HG02623 (cell line): Measurements from ENCODE around the gene ATP6AP1.

ENCODE experiments used
- ATAC-seq: cut with Tn5 transposase; IDR thresholded peaks from one replicate; pipeline ENCODE4 v1.9.1; 2021; ENCODE audit warnings: moderate library complexity; ENCODE audit not compliant: unreplicated experiment

Gene ATP6AP1

DNA sequence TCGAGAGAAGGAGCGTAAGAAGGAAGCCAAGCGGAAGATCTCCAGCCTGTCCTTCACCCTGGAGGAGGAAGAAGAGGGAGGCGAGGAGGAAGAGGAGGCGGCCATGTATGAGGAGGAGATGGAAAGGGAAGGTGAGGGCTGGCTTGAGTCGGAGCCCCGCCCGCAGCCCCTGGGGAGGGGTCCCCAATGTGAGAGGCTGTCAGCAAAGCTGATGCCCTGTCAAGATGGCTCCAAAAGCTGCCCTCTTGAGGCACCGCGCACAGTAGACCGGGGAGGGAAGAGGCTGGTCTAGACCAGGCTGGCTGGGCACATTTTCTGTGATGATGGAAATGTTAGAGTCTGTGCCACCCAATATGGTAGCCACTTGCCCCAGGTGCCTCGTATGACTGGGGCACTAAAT, 18.0 kb downstream of the ATP6AP1 start:
- ATAC-seq = no peak

DNA sequence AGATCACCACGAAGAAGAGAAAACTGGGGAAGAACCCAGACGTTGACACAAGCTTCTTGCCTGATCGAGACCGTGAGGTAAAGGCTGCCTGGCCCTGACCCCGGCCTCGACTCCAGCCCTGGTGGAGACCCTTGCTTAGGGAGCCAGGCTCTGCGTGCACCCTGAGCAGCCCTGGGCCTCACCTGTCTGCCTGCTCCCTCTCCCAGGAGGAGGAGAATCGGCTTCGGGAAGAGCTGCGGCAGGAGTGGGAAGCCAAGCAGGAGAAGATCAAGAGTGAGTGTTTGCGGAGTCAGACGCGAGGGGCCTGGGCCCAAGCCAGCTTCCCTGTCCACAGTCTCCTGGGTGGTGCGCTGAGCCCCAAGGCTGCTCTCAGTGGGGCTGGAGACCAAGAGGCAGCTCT, 20.0 kb downstream of the ATP6AP1 start:
- no peak for ATAC-seq

DNA sequence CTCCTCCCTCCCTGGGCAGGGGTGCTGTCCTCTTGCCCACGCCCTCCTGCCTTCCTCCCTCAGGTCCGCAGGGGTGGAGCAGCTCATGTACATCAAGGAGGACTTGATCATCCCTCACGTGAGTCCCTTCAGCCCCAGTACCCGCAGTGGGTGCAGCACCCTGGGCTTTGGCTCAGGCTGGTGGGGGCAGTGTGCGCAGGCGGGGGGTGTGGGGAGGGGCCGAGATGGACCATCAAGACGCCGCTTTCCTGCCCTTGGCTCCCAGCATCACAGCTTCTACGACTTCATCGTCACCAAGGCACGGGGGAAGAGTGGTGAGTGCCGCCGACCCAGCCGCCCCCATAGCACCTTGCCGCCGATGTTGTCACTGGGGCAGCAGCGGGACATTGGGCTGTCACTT, 21.1 kb downstream of the ATP6AP1 start:
- ATAC-seq = no peak

DNA sequence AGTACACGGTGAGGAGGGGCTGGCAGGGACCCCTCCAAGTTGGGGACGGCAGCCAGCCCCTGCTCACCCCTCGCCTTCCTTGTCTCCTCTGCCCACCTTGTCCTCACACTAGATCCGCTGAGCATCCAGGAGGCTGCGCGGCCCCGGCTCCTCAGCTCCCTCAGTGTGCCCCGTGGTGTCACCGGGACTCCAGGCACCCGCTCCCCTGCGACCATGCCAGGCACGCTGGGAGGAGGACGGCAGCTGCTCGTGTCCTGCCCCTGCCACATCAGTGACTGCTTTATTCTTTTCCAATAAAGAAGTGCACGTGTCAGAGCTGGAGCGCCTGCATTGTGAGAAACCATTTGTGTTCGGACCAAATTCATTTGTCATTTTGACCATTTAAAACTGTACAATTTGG, 21.8 kb downstream of the ATP6AP1 start:
- ATAC-seq = no peak

DNA sequence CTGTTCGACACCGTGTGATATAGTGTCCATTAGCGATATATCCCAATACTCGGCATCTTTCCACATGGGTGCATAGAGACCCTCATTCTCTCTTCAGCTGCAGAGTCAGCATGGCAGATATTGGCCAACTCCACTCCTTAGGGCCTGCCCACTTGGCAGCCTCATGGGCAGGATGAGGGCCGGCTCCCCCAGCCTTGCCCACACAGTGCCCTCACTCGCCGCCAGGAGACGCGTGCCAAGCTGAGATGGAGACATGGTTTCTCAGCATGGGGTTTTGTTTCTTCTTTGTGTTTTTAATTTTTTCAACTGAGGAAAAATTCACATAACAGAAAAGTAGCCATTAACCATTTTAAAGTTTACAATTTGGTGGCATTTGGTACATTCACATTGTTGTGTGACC, 24.3 kb downstream of the ATP6AP1 start:
- ATAC-seq = no peak

DNA sequence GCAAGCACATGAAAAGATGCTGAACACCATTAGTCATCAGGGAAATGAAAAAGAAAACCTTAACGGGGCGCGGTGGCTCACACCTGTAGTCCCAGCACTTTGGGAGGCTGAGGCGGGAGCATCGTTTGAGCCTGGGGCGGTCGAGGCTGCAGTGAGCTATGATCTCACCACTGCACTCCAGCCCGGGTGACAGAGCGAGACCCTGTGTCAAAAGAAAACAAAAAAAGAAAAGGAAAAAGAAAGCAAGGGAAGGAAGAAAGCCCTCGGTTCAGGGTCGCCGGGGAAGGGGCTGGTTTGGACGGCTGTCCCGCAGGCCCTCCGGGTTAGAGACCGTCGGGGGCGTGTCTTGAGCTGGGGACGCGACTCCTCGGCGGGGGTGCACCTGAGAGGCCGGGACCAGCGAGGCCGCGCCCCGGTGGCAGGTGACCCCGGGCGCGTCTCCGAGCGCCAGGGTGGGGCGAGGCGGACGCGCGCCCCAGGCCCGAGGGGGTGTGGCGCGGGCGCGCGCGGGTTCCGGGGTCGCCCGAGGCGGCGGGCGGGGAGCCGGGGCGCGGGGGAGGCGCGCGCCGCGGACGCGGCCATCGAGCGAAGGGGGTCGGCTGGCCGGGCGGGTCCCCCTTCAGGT, 29.1 kb downstream of the ATP6AP1 start:
- ATAC-seq = peak; percentile 47

DNA sequence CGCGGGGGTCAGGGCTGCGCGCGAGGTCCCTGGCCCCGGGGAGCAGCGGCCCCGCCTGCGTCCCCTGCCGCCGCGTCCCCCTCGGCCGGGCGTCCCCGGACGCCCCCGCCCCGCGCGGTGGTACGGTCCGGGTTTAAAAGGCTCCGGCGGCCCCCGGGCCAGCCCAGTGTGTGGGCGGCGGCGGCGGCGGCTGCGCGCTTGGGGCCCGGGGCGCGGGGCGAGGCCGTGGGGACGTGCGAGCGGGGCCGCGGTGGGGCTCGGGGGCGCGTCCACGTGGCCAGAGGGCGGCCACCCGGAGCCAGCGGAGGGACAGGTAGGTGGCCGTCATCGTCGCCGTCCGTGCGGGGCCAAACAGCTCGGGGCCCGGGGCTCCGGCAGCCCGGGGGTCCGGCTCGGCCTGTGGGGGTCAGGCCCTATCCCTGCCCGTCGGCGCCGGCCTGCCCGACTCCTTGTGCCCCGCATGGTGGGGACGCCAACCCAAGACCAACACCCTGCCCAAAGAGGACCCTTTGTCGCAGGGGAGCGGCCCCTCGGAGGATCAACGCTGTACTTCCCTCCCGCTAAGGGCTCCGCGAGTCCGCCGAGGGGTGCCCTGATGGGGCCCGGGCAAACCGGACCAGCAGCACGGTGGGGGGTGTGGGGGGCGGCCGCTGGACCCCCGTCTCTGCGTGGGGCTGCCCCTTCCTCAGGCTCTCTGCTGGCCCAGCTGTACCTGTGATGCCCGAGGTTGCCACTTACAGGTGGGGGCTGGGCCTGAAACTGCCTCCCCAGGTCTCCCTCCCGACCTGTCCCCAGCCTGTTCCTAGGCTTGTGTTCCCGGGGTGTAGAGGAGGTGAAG, 29.9 kb downstream of the ATP6AP1 start, which contains the start of gene PLXNA3:
Gene PLXNA3 (plus strand): TSS at position 166 of the 838 bp plus-strand sequence. CDS start 1,903 bp downstream, outside the sequence.
- ATAC-seq = peak; percentile 40

DNA sequence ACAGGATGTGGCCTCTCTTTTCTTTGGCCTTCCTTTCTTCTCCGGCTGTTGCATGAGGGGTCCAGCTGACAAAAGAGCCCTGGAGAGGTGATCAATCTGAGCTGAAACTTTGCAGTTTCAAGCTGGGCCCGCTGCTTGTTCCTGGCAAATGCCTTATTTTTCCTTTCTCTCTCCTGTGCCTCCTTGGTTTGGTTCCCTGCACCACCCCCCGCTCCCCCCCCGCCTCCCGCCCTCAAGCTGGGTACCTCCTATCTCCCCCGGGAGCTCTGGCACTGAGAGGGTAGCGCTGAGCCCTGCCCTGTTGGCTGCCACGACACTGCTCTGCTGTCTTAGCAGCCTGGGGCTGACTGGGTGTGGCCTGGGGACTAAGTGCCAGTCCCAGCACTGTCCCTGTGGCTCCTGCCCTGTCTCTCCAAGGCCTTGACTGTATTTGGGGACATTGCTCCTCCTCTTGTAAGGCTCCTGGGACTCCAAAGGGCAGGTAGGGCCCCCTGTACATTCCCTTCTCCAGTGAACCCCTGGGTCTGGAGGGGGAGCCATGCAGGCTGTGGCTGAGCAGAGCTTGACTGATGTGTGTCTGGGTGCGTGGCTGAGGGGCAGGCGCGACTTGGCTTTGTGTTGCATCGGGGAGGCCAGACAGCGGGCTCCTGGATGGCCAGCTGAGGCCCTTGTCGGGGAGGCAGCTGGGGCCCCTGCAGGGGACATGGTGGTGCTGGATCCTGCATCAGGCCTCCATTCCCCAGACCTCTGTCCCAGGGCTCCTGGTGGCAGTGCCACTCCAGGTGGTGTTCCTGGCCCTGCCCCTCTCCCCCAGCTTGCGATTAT, 30.7 kb downstream of the ATP6AP1 start:
- ATAC-seq = no peak

DNA sequence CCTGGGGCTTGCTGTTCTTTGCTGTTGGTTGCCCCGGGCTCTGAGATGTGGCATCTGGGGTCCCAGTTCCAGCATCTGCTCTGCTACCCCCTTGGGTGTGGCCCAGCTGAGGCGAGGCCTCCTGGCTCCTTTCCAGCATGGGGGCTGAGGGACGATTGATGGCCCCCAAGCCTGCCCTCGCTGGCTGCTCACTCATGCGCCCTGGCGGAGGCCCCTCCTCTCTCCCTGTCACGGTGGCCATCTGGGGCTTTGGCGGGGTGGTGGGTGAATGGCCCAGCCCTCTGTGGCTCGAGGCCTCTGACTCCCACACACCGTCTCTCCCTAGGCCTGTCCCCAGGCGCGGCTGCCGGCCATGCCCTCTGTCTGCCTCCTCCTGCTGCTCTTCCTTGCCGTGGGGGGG, 31.4 kb downstream of the ATP6AP1 start:
- ATAC-seq = no peak

DNA sequence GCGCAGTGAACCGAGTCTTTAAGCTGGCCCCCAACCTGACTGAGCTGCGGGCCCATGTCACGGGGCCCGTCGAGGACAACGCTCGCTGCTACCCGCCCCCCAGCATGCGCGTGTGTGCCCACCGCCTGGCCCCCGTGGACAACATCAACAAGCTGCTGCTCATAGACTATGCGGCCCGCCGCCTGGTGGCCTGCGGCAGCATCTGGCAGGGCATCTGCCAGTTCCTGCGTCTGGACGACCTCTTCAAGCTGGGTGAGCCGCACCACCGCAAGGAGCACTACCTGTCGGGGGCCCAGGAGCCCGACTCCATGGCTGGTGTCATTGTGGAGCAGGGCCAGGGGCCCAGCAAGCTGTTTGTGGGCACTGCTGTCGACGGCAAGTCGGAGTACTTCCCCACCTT, 31.8 kb downstream of the ATP6AP1 start:
- ATAC-seq = no peak

DNA sequence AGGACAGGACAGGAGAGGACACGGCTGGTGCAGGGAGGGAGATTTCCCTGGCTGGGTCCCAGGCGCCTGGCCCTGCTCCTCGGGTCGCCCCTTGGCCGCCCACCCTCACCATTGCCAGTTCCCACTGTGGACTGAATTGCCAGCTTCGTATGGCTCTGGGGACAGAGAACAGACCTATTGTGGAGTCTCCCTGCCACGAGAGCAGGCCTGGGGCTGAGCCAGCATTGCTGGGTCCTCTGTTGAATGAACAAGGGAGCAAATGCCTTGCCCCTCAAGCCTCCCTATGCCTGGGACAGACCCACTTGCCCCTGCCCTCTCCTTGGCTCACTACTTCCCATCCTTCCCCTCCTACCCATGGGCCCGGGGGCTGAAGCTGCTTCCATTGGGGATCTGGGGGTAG, 33.9 kb downstream of the ATP6AP1 start:
- ATAC-seq = no peak

DNA sequence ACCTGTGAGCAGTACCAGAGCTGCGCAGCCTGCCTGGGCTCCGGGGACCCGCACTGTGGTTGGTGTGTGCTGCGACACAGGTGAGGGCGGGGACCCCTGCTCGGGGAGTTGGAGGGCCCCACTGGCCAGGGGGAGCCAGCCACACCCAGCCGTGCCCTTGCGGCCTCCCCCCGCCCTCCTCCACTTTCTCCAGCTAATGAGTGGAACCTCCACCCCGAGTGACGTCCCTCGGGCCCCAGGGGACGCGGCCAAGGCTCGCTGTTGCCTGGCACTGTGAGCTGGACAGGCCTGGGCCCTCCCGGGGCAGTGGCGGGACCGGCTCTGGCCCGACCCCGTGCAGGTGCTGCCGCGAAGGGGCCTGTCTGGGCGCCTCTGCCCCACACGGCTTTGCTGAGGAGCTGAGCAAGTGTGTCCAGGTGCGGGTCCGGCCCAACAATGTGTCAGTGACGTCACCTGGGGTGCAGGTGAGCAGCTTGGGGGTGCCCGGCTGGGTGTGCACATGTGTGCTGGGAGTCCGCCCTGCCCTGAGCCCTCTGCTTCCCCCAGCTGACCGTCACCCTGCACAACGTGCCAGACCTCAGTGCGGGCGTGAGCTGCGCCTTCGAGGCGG, 35.2 kb downstream of the ATP6AP1 start:
- ATAC-seq = no peak

DNA sequence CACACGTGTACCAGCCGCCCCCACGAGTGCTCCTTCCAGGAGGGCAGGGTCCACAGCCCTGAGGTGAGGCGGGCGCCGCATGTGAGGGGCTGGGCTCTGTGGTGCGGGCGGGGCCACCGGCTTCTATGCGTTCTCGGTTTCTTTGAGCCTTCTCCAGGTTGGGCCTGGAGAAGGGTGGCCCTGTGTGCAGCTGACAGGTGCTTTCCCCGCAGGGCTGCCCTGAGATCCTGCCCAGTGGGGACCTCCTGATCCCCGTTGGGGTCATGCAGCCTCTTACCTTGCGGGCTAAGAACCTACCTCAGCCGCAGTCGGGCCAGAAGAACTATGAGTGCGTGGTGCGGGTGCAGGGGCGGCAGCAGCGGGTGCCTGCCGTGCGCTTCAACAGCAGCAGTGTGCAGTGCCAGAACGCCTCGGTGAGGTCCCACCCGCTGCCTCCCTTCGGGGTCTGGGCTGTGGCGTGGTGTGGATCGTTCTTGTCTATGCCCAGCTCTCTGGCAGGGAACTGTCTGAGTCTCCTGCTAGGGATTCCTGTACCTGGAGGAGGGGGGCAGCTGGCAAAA, 36.4 kb downstream of the ATP6AP1 start:
- no peak for ATAC-seq

DNA sequence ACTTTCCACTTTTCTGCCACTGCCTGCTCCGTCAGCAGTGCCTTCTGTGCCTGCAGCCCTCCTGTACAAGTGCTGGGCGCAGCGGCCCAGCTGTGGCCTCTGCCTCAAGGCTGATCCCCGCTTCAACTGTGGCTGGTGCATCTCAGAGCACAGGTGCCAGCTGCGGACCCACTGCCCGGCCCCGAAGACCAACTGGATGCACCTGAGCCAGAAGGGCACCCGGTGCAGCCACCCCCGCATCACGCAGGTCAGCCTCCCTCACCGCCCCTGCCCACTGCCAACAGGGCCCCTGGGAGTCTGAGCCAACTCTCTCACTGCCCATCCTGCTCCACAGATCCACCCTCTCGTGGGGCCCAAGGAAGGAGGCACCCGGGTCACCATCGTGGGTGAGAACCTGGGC, 37.1 kb downstream of the ATP6AP1 start:
- no peak for ATAC-seq

DNA sequence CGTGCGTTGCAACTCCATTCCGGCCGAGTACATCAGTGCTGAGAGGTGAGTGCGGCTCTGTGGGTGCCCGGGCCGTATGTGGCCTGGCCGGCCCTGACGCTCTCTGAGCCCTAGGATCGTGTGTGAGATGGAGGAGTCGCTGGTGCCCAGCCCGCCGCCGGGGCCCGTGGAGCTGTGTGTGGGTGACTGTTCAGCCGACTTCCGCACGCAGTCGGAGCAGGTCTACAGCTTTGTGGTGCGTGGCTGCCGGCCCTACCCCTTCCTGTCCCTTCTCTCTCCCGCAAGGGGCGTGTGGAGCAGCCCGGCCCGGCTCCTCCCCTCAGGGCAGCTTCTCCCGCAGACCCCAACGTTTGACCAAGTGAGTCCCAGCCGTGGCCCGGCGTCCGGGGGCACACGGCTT, 37.6 kb downstream of the ATP6AP1 start:
- ATAC-seq = no peak

DNA sequence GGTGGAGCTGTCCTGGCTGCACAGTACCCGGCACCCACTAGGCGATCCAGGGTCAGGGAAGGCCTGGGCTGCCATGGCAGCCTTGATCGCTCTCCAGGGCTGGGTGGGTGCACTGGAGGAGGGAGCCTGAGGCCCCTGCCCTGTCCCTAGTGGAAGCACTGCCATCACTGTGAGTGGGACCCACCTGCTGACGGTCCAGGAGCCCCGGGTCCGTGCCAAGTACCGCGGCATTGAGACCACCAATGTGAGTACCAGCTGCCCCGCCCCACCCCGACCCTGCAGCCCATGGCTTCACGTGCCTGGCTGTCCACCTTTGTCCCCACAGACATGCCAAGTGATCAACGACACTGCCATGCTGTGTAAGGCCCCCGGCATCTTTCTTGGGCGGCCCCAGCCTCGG, 38.4 kb downstream of the ATP6AP1 start:
- ATAC-seq = no peak

DNA sequence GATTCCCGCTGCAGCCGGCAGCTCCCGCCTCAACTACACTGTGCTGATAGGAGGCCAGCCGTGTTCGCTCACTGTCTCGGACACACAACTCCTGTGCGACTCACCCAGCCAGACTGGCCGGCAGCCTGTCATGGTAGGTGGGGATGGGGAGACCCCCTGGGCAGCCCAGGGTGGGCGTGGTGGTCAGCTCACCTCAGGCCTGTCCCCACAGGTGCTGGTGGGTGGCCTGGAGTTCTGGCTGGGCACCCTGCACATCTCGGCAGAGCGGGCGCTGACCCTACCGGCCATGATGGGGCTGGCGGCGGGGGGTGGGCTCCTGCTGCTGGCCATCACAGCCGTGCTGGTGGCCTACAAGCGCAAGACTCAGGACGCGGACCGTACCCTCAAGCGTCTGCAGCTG, 39.1 kb downstream of the ATP6AP1 start:
- no peak for ATAC-seq

DNA sequence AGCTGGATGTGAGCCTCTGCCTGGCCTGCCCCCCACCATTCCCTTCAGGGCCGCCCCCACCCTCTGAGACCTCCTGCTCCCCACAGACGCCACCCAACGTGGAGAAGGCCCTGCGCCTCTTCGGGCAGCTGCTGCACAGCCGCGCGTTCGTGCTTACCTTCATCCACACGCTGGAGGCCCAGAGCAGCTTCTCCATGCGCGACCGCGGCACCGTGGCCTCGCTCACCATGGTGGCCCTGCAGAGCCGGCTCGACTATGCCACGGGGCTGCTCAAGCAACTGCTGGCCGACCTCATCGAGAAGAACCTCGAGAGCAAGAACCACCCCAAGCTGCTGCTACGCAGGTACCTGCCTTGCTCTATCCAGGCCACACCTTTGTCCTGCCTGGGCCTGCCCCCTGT, 39.7 kb downstream of the ATP6AP1 start:
- ATAC-seq = no peak

DNA sequence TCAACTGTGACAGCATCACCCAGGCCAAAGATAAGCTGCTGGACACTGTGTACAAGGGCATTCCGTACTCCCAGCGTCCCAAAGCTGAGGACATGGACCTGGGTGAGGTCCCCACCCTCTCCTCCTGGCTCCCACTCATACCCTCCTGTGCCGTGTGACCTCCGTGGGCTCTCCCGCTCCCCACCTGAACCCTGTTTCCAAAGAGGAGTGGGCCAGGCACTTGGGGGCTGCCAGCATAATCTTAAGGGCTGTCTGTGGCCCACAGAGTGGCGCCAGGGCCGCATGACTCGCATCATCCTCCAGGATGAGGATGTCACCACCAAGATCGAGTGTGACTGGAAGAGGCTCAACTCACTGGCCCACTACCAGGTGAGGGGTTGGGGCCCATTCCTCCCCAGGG, 40.6 kb downstream of the ATP6AP1 start:
- ATAC-seq = no peak

DNA sequence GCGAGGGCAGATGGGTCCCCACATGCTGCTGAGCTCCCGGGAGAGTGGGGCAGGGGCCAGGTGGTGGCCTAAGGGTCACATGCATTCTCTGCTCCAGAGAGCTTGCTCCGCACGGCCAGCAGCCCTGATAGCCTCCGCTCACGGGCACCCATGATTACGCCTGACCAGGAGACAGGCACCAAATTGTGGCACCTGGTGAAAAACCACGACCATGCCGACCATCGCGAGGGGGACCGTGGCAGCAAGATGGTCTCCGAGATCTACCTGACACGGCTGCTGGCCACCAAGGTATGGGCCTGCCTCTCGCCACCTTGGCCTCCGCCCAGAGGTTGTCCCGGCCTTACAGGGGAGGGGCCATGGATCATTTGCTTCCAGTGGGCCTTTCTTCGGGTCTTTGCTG, 41.4 kb downstream of the ATP6AP1 start:
- ATAC-seq = no peak

DNA sequence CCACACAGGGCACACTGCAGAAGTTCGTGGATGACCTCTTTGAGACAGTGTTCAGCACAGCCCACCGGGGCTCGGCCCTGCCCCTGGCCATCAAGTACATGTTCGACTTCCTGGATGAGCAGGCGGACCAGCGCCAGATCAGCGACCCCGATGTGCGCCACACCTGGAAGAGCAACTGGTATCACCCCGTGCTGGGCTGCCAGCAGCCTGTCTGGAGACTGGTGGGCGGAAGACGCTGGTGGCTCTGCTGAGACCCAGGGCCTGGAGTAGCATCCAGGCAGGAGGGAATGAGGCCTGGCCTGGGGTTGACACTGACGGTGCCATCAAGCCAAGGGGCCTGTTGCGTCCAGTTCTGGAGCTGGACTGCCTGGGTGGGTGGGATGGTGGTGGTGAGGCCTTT, 42.0 kb downstream of the ATP6AP1 start:
- ATAC-seq = no peak
